H9 (cell line): ENCODE data around the gene MYO1D. TPM values are rescaled to one million over a fixed set of nuclear protein-coding genes. Genes with fewer than 3 reads are reported as not detected.

Experiments used
- DNase-seq: peaks from one replicate; pipeline ENCODE4 v3.0.0-alpha.2; 2017
- H2AFZ ChIP-seq: one replicate; pipeline ENCODE4 v1.6.1; 2013; ENCODE audit warnings: mild to moderate bottlenecking, low read length, control low read depth, moderate library complexity
- H2AK5ac ChIP-seq: 2 replicates; pipeline ENCODE4 v1.6.1; 2013; ENCODE audit warnings: low read length, control low read depth, mixed read lengths; ENCODE audit not compliant: insufficient read length
- H2BK120ac ChIP-seq: one replicate; pipeline ENCODE4 v1.6.1; 2013; ENCODE audit warnings: low read depth, mild to moderate bottlenecking, low read length, control low read depth, inconsistent platforms; ENCODE audit not compliant: poor library complexity, severe bottlenecking
- H2BK12ac ChIP-seq: 2 replicates; pipeline ENCODE4 v1.6.1; 2013; ENCODE audit warnings: low read length, control low read depth, mixed read lengths, low read depth; ENCODE audit not compliant: insufficient read length
- H2BK15ac ChIP-seq: 2 replicates; pipeline ENCODE4 v1.6.1; 2013; ENCODE audit warnings: low read depth, low read length, control low read depth
- H2BK20ac ChIP-seq: one replicate; pipeline ENCODE4 v1.6.1; 2013; ENCODE audit warnings: low read depth, mild to moderate bottlenecking, low read length, control low read depth, inconsistent platforms; ENCODE audit not compliant: poor library complexity, severe bottlenecking
- H2BK5ac ChIP-seq: 2 replicates; pipeline ENCODE4 v1.6.1; 2013; ENCODE audit warnings: low read length, control low read depth, mixed read lengths; ENCODE audit not compliant: insufficient read length
- H3K14ac ChIP-seq: 2 replicates; pipeline ENCODE4 v1.6.1; 2013; ENCODE audit warnings: low read length, control low read depth; ENCODE audit not compliant: insufficient read depth
- H3K18ac ChIP-seq: 2 replicates; pipeline ENCODE4 v1.6.1; 2013; ENCODE audit warnings: low read depth, mild to moderate bottlenecking, mixed read lengths, low read length, control low read depth; ENCODE audit not compliant: insufficient read length
- H3K23ac ChIP-seq: 2 replicates; pipeline ENCODE4 v1.6.1; 2013; ENCODE audit warnings: low read length, control low read depth, mixed read lengths, low read depth; ENCODE audit not compliant: insufficient read length
- H3K23me2 ChIP-seq: 2 replicates; pipeline ENCODE4 v1.6.1; 2013; ENCODE audit warnings: low read depth, mild to moderate bottlenecking, mixed read lengths, low read length, control low read depth; ENCODE audit not compliant: insufficient read length, poor library complexity, severe bottlenecking
- H3K27ac ChIP-seq: 2 replicates; pipeline ENCODE4 v1.5.1; 2013; ENCODE audit warnings: low read length, control low read depth, mixed read lengths, low read depth; ENCODE audit not compliant: insufficient read length
- H3K27me3 ChIP-seq: 2 replicates; pipeline ENCODE4 v1.6.1; 2013; ENCODE audit warnings: low read length, control low read depth, inconsistent platforms; ENCODE audit not compliant: insufficient read depth
- H3K4ac ChIP-seq: 2 replicates; pipeline ENCODE4 v1.6.1; 2013; ENCODE audit warnings: low read depth, mild to moderate bottlenecking, control low read depth, inconsistent platforms, low read length, moderate library complexity
- H3K4me1 ChIP-seq: 2 replicates; pipeline ENCODE4 v1.6.1; 2013; ENCODE audit warnings: low read length, control low read depth, inconsistent platforms; ENCODE audit not compliant: insufficient read depth
- H3K4me2 ChIP-seq: 2 replicates; pipeline ENCODE4 v1.6.1; 2013; ENCODE audit warnings: low read length, control low read depth, mixed read lengths; ENCODE audit not compliant: insufficient read length, insufficient read depth
- H3K56ac ChIP-seq: 2 replicates; pipeline ENCODE4 v1.6.1; 2013; ENCODE audit warnings: low read depth, mild to moderate bottlenecking, mixed read lengths, low read length, control low read depth; ENCODE audit not compliant: insufficient read length
- H3K79me1 ChIP-seq: 2 replicates; pipeline ENCODE4 v1.6.1; 2013; ENCODE audit warnings: low read depth, mild to moderate bottlenecking, moderate library complexity, low read length, control low read depth, inconsistent platforms; ENCODE audit not compliant: insufficient read depth, poor library complexity, severe bottlenecking
- H3K79me2 ChIP-seq: 2 replicates; pipeline ENCODE4 v1.6.1; 2013; ENCODE audit warnings: low read length, control low read depth, inconsistent platforms; ENCODE audit not compliant: insufficient read depth
- H3K9ac ChIP-seq: 2 replicates; pipeline ENCODE4 v1.6.1; 2013; ENCODE audit warnings: low read length, control low read depth, mixed read lengths; ENCODE audit not compliant: insufficient read length; ENCODE audit errors: extremely low read depth
- H3K9me3 ChIP-seq: one replicate; pipeline ENCODE4 v1.6.1; 2013; ENCODE audit warnings: low read depth, low read length, inconsistent platforms; ENCODE audit not compliant: control insufficient read depth
- H3T11ph ChIP-seq: one replicate; pipeline ENCODE4 v1.6.1; 2013; ENCODE audit warnings: mild to moderate bottlenecking, low read length, control low read depth, inconsistent platforms
- H4K20me1 ChIP-seq: one replicate; pipeline ENCODE4 v1.6.1; 2013; ENCODE audit not compliant: control insufficient read depth, insufficient read length, insufficient read depth
- H4K5ac ChIP-seq: 2 replicates; pipeline ENCODE4 v1.6.1; 2013; ENCODE audit warnings: low read depth, mild to moderate bottlenecking, mixed read lengths, low read length, control low read depth; ENCODE audit not compliant: insufficient read length
- H4K8ac ChIP-seq: replicated peaks from 2 replicates; pipeline ENCODE4 v1.6.1; 2013; ENCODE audit warnings: low read length, control low read depth, mixed read lengths, low read depth; ENCODE audit not compliant: insufficient read length
- H4K91ac ChIP-seq: 2 replicates; pipeline ENCODE4 v1.6.1; 2013; ENCODE audit warnings: low read depth, mild to moderate bottlenecking, moderate library complexity, mixed read lengths, low read length, control low read depth; ENCODE audit not compliant: insufficient read length
- H3K27ac Mint-ChIP-seq, 3 experiments: 2 replicates in 2 of 3; 3 replicates in 1 of 3; pipeline ENCODE4 v1.8.0; 2020 to 2021; ENCODE audit warnings: mixed read lengths in 3 of 3, mild to moderate bottlenecking in 1 of 3, moderate library complexity in 1 of 3
- H3K27me3 Mint-ChIP-seq: 2 replicates; pipeline ENCODE4 v1.8.0; 2021; ENCODE audit warnings: low read depth, mild to moderate bottlenecking, moderate library complexity, mixed read lengths
- H3K36me3 Mint-ChIP-seq, 3 experiments: 2 replicates in 2 of 3; 3 replicates in 1 of 3; pipeline ENCODE4 v1.8.0; 2020 to 2021; ENCODE audit warnings: low read depth in 3 of 3, mixed read lengths in 3 of 3; ENCODE audit not compliant: insufficient read depth in 1 of 3
- H3K4me1 Mint-ChIP-seq, 2 experiments: 2 replicates each; pipeline ENCODE4 v1.8.0; 2020; ENCODE audit warnings: mixed read lengths in 2 of 2
- H3K4me3 Mint-ChIP-seq, 2 experiments: 2 replicates in 1 of 2; 3 replicates in 1 of 2; pipeline ENCODE4 v1.8.0; 2020 to 2021; ENCODE audit warnings: mild to moderate bottlenecking in 2 of 2, mixed read lengths in 2 of 2, moderate library complexity in 1 of 2
- H3K9me3 Mint-ChIP-seq, 2 experiments: 2 replicates in 1 of 2; 3 replicates in 1 of 2; pipeline ENCODE4 v1.8.0; 2020; ENCODE audit warnings: mild to moderate bottlenecking in 2 of 2, mixed read lengths in 2 of 2, moderate library complexity in 1 of 2
- WGBS: extraction: QIAGEN DNeasy Blood & Tissue Kit; methylation state at CpG from one replicate; pipeline ENCODE4 v1.1.7; 2013; ENCODE audit warnings: missing lambda C conversion rate, low lambda C conversion rate, mixed read lengths; ENCODE audit not compliant: insufficient read length; ENCODE audit errors: extremely low coverage; 5-methylcytosine and 5-hydroxymethylcytosine counted together
- total RNA-seq: library from RNA; stranded (reverse); gene quantifications from 2 replicates; pipeline ENCODE4 v1.2.1, GENCODE V29; 2021
- TF ChIP-seq, protein P1 (sequence below): fragments of 200-600 bp; sonication (generic); conservative IDR thresholded peaks from 3 replicates; pipeline ENCODE4 v1.8.0; 2021; ENCODE audit warnings: antibody characterized with exemption, mild to moderate bottlenecking

MYO1D gene
- total RNA-seq, 1 experiment from 2014 or later: 19.0 TPM

DNA sequence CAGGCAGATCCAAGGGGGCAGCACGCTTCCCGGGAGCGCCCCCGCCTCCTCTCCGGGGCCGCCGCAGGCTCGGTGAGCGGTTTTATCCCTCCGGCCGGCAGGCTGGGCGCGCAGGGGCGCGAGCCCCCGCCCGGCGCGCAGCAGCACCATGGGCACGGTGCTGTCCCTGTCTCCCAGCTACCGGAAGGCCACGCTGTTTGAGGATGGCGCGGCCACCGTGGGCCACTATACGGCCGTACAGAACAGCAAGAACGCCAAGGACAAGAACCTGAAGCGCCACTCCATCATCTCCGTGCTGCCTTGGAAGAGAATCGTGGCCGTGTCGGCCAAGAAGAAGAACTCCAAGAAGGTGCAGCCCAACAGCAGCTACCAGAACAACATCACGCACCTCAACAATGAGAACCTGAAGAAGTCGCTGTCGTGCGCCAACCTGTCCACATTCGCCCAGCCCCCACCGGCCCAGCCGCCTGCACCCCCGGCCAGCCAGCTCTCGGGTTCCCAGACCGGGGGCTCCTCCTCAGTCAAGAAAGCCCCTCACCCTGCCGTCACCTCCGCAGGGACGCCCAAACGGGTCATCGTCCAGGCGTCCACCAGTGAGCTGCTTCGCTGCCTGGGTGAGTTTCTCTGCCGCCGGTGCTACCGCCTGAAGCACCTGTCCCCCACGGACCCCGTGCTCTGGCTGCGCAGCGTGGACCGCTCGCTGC, 389.3 kb downstream of the MYO1D start:
- Mint-ChIP-seq H3K4me1 (peaks cover 58 to 77% of the 10 kb centered on the region in 2 experiments), H3K27ac (peak overlapping the region in 1 of 3 experiments; percentile 62; a peak in 2 of 7 replicates), H3K36me3 (peaks cover 15 to 27% (median 23%) of the 10 kb centered on the region in 3 experiments), H3K4me3 (peak overlapping the region; percentile 73 to 91), H3K27me3 (peaks cover 1% of the 10 kb centered on the region), H3K9me3 (no peaks in the 10 kb centered on the region; a peak in 1 of 5 replicates)
- peak overlapping the region; percentile 66 for H3K4me2 ChIP-seq
- peaks cover 10% of the 10 kb centered on the region; the same call in 1 of the 2 replicates for H3K4me1 ChIP-seq
- H3K79me2 ChIP-seq: no peaks in the 10 kb centered on the region
- H2BK5ac ChIP-seq: no peak overlapping the region
- H3K79me1 ChIP-seq: peaks cover 3% of the 10 kb centered on the region
- H3K9ac ChIP-seq: peak overlapping the region; percentile 10
- no CpG with 5 or more reads among the region's 59 CpGs for WGBS
- H2AFZ ChIP-seq: no peak overlapping the region
- no peaks in the 10 kb centered on the region for H3K27me3 ChIP-seq
- no peak overlapping the region for H2BK15ac ChIP-seq
- peaks cover 12% of the 10 kb centered on the region for H3K23me2 ChIP-seq
- H2BK20ac ChIP-seq: no peak overlapping the region
- H3K9me3 ChIP-seq: no peaks in the 10 kb centered on the region
- H2AK5ac ChIP-seq: no peak overlapping the region
- H2BK12ac ChIP-seq: no peak overlapping the region
- no peak overlapping the region for H4K8ac ChIP-seq
- TF ChIP-seq, protein P1, sequence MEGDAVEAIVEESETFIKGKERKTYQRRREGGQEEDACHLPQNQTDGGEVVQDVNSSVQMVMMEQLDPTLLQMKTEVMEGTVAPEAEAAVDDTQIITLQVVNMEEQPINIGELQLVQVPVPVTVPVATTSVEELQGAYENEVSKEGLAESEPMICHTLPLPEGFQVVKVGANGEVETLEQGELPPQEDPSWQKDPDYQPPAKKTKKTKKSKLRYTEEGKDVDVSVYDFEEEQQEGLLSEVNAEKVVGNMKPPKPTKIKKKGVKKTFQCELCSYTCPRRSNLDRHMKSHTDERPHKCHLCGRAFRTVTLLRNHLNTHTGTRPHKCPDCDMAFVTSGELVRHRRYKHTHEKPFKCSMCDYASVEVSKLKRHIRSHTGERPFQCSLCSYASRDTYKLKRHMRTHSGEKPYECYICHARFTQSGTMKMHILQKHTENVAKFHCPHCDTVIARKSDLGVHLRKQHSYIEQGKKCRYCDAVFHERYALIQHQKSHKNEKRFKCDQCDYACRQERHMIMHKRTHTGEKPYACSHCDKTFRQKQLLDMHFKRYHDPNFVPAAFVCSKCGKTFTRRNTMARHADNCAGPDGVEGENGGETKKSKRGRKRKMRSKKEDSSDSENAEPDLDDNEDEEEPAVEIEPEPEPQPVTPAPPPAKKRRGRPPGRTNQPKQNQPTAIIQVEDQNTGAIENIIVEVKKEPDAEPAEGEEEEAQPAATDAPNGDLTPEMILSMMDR: no peak
- H3K14ac ChIP-seq: peak overlapping the region; percentile 7
- peak overlapping the region; percentile 28 for H3K56ac ChIP-seq
- H3K18ac ChIP-seq: no peak overlapping the region
- H4K5ac ChIP-seq: no peak overlapping the region
- H4K20me1 ChIP-seq: no peaks in the 10 kb centered on the region
- H3K27ac ChIP-seq: no peak overlapping the region
- H3K23ac ChIP-seq: no peak overlapping the region
- no peak overlapping the region for H2BK120ac ChIP-seq
- no peak overlapping the region for H4K91ac ChIP-seq
- no peak overlapping the region for H3K4ac ChIP-seq
- no peak for DNase-seq
- no peak overlapping the region for H3T11ph ChIP-seq
